ENCODE results near the gene SVIL.
"Not testable (repeated sequence)": the region's sequence is repeated elsewhere in the genome, so short reads cannot be mapped to it uniquely, and the experiment has no call there.

The SVIL gene

DNA sequence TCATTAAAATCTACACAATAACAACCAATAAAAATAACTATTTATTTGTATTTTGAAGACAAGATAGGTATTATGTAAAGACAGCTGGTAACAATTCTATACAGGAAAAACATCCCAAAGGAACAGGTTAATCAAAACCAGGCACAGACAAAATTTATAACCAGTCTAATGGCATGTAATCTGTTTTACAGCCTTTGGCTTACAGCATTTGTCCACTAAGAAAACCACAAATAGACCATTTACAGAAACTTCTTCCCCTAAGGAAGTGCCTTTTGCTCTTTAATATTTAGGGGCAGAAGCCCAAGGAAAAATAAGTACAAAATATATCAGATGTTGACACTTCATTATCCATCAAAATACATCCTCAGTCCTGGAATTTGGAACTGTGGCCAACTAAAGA lies 65.0 kb downstream of the SVIL start:
- no peaks in the 10 kb centered on the region for H3F3A ChIP-seq (ENCODE audit: insufficient read depth, low read length)
- H3K9me3 ChIP-seq (ENCODE audit: low read length), result no peaks in the 10 kb centered on the region
- H3K36me3 ChIP-seq (ENCODE audit: insufficient read depth, low read length), result no peaks in the 10 kb centered on the region
- no peak overlapping the region for H3K9ac ChIP-seq (ENCODE audit: low read length)
- H3K79me2 ChIP-seq (ENCODE audit: insufficient read depth, low read length), result no peaks in the 10 kb centered on the region
- H3K4me3 ChIP-seq (ENCODE audit: low read depth, low read length, poor library complexity, severe bottlenecking), result no peak overlapping the region
- no peaks in the 10 kb centered on the region for H3K9me2 ChIP-seq (ENCODE audit: low read depth, low read length)
- H3K4me2 ChIP-seq (ENCODE audit: low read length), result no peak overlapping the region
- TF ChIP-seq CTCF (IDR thresholded peaks at IDR 0.05; ENCODE audit: low read length) (no peak), EZH2 (IDR thresholded peaks at IDR 0.05; ENCODE audit: borderline replicate concordance, low read length) (no peak)
- no peaks in the 10 kb centered on the region for H3K4me1 ChIP-seq (ENCODE audit: insufficient read depth, low read length, severe bottlenecking)
- H2AFZ ChIP-seq (ENCODE audit: low read length), result no peak overlapping the region
- H3K27me3 ChIP-seq (ENCODE audit: insufficient read depth, low read length), result no peaks in the 10 kb centered on the region
- no peak overlapping the region for H3K27ac ChIP-seq (ENCODE audit: low read depth, low read length, poor library complexity, severe bottlenecking)
- H4K20me1 ChIP-seq (ENCODE audit: insufficient read depth, low read length), result no peaks in the 10 kb centered on the region

DNA sequence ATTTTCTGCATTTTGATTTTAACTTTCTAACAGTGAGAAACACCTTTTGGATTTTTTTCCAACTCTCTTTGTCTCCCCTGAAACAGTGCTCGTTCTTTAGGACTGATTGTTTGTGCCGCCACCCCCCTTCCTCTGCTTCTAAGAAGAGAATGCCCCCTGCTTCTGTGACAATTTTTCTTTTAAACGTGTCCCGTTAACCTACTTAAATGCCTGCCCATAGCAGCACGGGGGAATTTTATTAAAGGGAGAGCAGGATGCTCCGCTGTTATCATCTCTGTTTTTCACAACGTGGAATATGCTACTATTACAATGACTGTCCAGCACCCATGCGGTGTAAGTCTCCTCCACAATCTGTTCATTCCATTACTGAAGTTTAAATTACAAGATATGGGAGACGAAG lies 67.8 kb downstream of the SVIL start:
- no peaks in the 10 kb centered on the region for H3K9me2 ChIP-seq (ENCODE audit: low read depth, low read length)
- H3K79me2 ChIP-seq (ENCODE audit: insufficient read depth, low read length), result no peaks in the 10 kb centered on the region
- H3K9ac ChIP-seq (ENCODE audit: low read length), result no peak overlapping the region
- H3K4me3 ChIP-seq (ENCODE audit: low read depth, low read length, poor library complexity, severe bottlenecking), result no peak overlapping the region
- no peak overlapping the region for H3K4me2 ChIP-seq (ENCODE audit: low read length)
- no peaks in the 10 kb centered on the region for H3K9me3 ChIP-seq (ENCODE audit: low read length)
- H4K20me1 ChIP-seq (ENCODE audit: insufficient read depth, low read length), result no peaks in the 10 kb centered on the region
- no peaks in the 10 kb centered on the region for H3K27me3 ChIP-seq (ENCODE audit: insufficient read depth, low read length)
- no peaks in the 10 kb centered on the region for H3K4me1 ChIP-seq (ENCODE audit: insufficient read depth, low read length, severe bottlenecking)
- TF ChIP-seq EZH2 (IDR thresholded peaks at IDR 0.05; ENCODE audit: borderline replicate concordance, low read length) (no peak), CTCF (IDR thresholded peaks at IDR 0.05; ENCODE audit: low read length) (no peak)
- H3K27ac ChIP-seq (ENCODE audit: low read depth, low read length, poor library complexity, severe bottlenecking), result no peak overlapping the region
- no peaks in the 10 kb centered on the region for H3F3A ChIP-seq (ENCODE audit: insufficient read depth, low read length)
- no peaks in the 10 kb centered on the region for H3K36me3 ChIP-seq (ENCODE audit: insufficient read depth, low read length)
- no peak overlapping the region for H2AFZ ChIP-seq (ENCODE audit: low read length)

DNA sequence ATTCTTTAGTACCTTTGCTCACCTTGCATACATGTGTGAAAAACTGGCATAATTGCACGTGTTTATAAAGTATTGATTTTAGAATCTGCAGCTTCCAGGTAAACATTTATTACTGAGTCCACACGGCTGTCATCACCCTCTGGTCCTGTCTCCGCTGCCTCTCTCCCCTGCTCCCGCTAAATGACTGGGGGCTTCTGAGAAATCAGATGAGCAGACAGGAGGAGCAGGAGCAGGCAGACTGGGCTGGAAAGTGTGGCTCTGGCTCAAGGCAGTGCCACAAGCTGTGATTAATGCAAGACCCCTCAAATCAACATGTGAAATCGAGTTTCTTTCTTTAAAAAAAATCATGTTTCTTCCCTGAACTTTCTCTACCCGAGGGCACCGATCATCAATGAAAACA lies 68.6 kb downstream of the SVIL start:
- H3K4me2 ChIP-seq (ENCODE audit: low read length); H3K27ac ChIP-seq (ENCODE audit: low read depth, low read length, poor library complexity, severe bottlenecking); H3K36me3 ChIP-seq (ENCODE audit: insufficient read depth, low read length); H4K20me1 ChIP-seq (ENCODE audit: insufficient read depth, low read length); H3K9me2 ChIP-seq (ENCODE audit: low read depth, low read length); H3K9ac ChIP-seq (ENCODE audit: low read length); H2AFZ ChIP-seq (ENCODE audit: low read length); H3K79me2 ChIP-seq (ENCODE audit: insufficient read depth, low read length); H3F3A ChIP-seq (ENCODE audit: insufficient read depth, low read length); H3K9me3 ChIP-seq (ENCODE audit: low read length); H3K4me1 ChIP-seq (ENCODE audit: insufficient read depth, low read length, severe bottlenecking); H3K27me3 ChIP-seq (ENCODE audit: insufficient read depth, low read length); H3K4me3 ChIP-seq (ENCODE audit: low read depth, low read length, poor library complexity, severe bottlenecking): not testable (repeated sequence)

DNA sequence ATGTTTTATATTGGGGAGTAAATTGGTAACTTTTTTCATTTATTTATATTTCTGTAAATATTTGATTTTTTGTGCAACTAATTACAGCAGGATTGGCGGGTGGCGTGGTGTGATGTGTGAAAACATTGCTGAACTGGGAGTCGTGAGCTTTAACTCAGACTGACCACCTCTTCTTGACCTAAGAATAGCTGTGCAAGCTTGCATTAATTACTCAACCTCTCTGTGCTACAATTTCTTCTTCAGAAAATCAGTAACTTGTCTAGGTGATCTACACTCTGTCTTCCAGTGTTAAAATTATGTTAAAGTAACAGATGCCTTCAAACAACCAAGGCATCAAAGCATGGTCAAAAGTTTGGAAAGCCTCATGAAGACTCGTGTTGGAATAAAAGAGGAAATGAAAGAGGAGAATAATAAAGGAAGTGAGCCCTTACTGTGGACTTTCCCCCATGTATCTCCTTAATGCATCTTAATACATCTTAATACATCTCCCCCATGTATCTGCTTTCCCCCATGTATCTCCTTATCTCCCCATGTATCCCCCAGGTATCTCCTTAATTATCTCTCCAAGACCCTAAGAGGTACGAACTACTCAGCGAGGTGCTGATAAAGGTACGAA lies 71.2 kb downstream of the SVIL start:
- Histone ChIP-seq H3K4me2 (ENCODE audit: low read length) (no peak overlapping the region), H2AFZ (ENCODE audit: low read length) (no peak overlapping the region), H3K4me3 (ENCODE audit: low read depth, low read length, poor library complexity, severe bottlenecking) (no peak overlapping the region), H4K20me1 (ENCODE audit: insufficient read depth, low read length) (no peaks in the 10 kb centered on the region), H3K36me3 (ENCODE audit: insufficient read depth, low read length) (no peaks in the 10 kb centered on the region), H3K79me2 (ENCODE audit: insufficient read depth, low read length) (no peaks in the 10 kb centered on the region), H3K27me3 (ENCODE audit: insufficient read depth, low read length) (no peaks in the 10 kb centered on the region), H3K27ac (ENCODE audit: low read depth, low read length, poor library complexity, severe bottlenecking) (no peak overlapping the region), H3K4me1 (ENCODE audit: insufficient read depth, low read length, severe bottlenecking) (no peaks in the 10 kb centered on the region), H3K9me2 (ENCODE audit: low read depth, low read length) (no peaks in the 10 kb centered on the region), H3K9me3 (ENCODE audit: low read length) (no peaks in the 10 kb centered on the region), H3K9ac (ENCODE audit: low read length) (no peak overlapping the region), H3F3A (ENCODE audit: insufficient read depth, low read length) (no peaks in the 10 kb centered on the region)
- no peak for TF ChIP-seq EZH2 (IDR thresholded peaks at IDR 0.05; ENCODE audit: borderline replicate concordance, low read length)
- TF ChIP-seq CTCF (IDR thresholded peaks at IDR 0.05; ENCODE audit: low read length), result no peak

DNA sequence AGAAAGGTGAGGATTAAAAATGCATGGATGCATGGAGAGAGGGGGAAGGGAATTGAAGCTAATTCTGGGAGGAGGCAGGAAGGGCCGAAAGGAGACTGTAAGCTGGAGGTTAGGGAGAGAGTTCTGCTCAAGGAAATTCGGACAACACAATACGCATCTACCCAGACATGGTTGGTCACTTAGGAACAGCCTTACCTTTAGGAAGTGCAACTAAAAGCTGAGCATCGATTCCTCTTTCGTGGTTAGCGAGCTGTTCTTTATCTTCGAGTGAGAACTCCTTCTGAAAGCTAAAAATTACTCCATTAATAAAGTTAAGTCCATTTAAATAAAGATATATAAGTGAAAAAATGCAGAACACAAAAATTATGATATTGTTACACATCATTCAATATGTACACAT lies 71.8 kb downstream of the SVIL start:
- H3K4me1 ChIP-seq (ENCODE audit: insufficient read depth, low read length, severe bottlenecking); H3K9me2 ChIP-seq (ENCODE audit: low read depth, low read length); H3K36me3 ChIP-seq (ENCODE audit: insufficient read depth, low read length); H4K20me1 ChIP-seq (ENCODE audit: insufficient read depth, low read length); H3K27me3 ChIP-seq (ENCODE audit: insufficient read depth, low read length); H3K4me2 ChIP-seq (ENCODE audit: low read length); H2AFZ ChIP-seq (ENCODE audit: low read length); H3K79me2 ChIP-seq (ENCODE audit: insufficient read depth, low read length); H3K4me3 ChIP-seq (ENCODE audit: low read depth, low read length, poor library complexity, severe bottlenecking); H3F3A ChIP-seq (ENCODE audit: insufficient read depth, low read length); H3K9me3 ChIP-seq (ENCODE audit: low read length); H3K27ac ChIP-seq (ENCODE audit: low read depth, low read length, poor library complexity, severe bottlenecking); H3K9ac ChIP-seq (ENCODE audit: low read length): not testable (repeated sequence)

All from OCI-LY1 (cell line).